HG02763 (cell line): ENCODE data around the gene ADAMTS13.
"Not testable (repeated sequence)": the region's sequence is repeated elsewhere in the genome, so short reads cannot be mapped to it uniquely, and the experiment has no call there.

ENCODE experiments used
- ATAC-seq: cut with Tn5 transposase; IDR thresholded peaks from one replicate; pipeline ENCODE4 v1.9.1; 2021; ENCODE audit warnings: mild to moderate bottlenecking, moderate library complexity; ENCODE audit not compliant: unreplicated experiment

The ADAMTS13 gene

GRCh38 chr9:133421615-133422542 lies at the start of gene ADAMTS13:
Gene ADAMTS13 (plus strand): TSS chr9:133422367. CDS start chr9:133422444, 77 bp downstream.
- no peak for ATAC-seq

GRCh38 chr9:133374612-133375115 lies 47.5 kb upstream of the ADAMTS13 start:
- ATAC-seq, result no peak

GRCh38 chr9:133375116-133375723 lies 46.9 kb upstream of the ADAMTS13 start:
- ATAC-seq, result peak; percentile 6

GRCh38 chr9:133375724-133376654 lies 46.2 kb upstream of the ADAMTS13 start, which contains the start of the genes STKLD1 and SURF4:
Gene STKLD1 (plus strand): TSS chr9:133376366. CDS start chr9:133376474, 108 bp downstream.
Gene SURF4 (minus strand): TSS chr9:133376060. CDS start chr9:133375969, 91 bp downstream.
- peak; percentile 84 for ATAC-seq

- ATAC-seq, result not testable (repeated sequence)
These were observed 44.9 kb upstream of the ADAMTS13 start for GRCh38 chr9:133377280-133377679.

- no peak for ATAC-seq
These were observed 44.4 kb upstream of the ADAMTS13 start for GRCh38 chr9:133377721-133378216.

- no peak for ATAC-seq
These were observed 43.7 kb upstream of the ADAMTS13 start for GRCh38 chr9:133378408-133378962.

GRCh38 chr9:133379153-133380086 lies 42.7 kb upstream of the ADAMTS13 start:
- ATAC-seq, result no peak

GRCh38 chr9:133380734-133381133 lies 41.4 kb upstream of the ADAMTS13 start:
- ATAC-seq, result no peak

GRCh38 chr9:133382507-133383141 lies 39.5 kb upstream of the ADAMTS13 start:
- no peak for ATAC-seq

GRCh38 chr9:133383438-133383837 lies 38.7 kb upstream of the ADAMTS13 start:
- ATAC-seq, result no peak

- no peak for ATAC-seq
These were observed 37.3 kb upstream of the ADAMTS13 start for GRCh38 chr9:133384736-133385321.

- no peak for ATAC-seq
These were observed 36.7 kb upstream of the ADAMTS13 start for GRCh38 chr9:133385452-133385851.

- no peak for ATAC-seq
These were observed 35.8 kb upstream of the ADAMTS13 start for GRCh38 chr9:133386338-133386737.

GRCh38 chr9:133387680-133388079 lies 34.5 kb upstream of the ADAMTS13 start:
- no peak for ATAC-seq

GRCh38 chr9:133389025-133389557 lies 33.1 kb upstream of the ADAMTS13 start:
- no peak for ATAC-seq

GRCh38 chr9:133389562-133389961 lies 32.6 kb upstream of the ADAMTS13 start:
- ATAC-seq, result no peak

- no peak for ATAC-seq
These were observed 31.5 kb upstream of the ADAMTS13 start for GRCh38 chr9:133390713-133391112.
